GM19023 (cell line): ENCODE data around the gene PYY.
"Not testable (repeated sequence)": the region's sequence is repeated elsewhere in the genome, so short reads cannot be mapped to it uniquely, and the experiment has no call there.

Experiments
- ATAC-seq: cut with Tn5 transposase; IDR thresholded peaks from one replicate; pipeline ENCODE4 v1.9.1; 2021; ENCODE audit warnings: mild to moderate bottlenecking, moderate library complexity; ENCODE audit not compliant: unreplicated experiment

PYY gene

DNA sequence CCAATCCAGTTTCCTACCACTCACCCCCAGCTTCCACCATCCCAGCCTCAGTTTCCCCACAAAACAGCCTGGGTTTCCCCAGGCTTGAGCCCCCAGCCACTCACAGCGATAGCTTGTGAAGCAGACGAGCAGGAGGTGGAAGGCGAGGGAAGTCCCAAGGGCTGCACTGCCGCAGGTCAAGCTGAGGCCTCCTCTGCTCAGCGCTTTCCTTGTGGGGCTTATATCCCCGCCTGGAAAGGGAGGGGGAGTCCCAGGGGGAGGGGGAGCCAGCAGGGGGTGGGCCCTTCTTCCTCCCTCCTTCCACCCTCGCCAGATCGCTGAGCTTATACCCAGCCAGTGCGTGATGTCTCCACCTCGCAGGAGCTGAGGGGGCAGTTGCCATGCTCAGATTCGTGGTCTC lies at the start of gene PYY:
Gene PYY, minus strand, starts transcription at position 195 of the 400 bp plus-strand sequence. CDS start 457 bp downstream, outside the sequence.
- no peak for ATAC-seq

DNA sequence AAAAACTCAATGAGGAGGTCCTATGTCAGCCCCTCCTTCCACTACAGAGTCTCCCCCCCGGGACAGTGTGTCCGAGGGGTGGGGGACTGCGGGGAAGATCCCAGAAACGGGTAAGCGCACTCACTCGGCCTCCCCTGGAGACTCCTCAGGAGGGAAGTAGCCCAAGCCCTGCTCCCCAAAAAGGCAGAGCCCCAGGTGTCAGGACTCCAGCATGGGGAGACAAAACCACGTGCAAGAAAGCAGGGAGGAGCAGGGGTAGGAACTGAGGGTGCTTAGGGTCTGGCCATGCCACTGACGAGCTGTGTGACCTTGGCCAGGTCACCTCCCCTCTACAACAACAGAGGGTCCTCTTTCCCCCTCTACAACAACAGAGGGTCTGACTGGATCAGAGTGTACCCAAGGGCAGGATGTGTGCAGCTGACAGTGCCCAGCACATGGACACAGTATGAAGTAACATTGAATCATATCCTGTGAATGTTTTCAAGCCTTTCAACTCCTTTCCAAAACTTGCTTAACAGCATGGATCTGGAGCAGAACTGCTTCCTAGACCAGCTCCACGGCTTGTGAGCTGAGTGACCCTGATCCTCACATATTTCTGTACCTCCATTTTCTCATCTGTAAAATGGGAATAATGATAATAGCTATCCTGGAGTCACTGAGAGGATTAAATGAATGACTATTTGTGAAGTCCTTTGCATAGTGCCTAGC lies 48.6 kb upstream of the PYY start:
- no peak for ATAC-seq

DNA sequence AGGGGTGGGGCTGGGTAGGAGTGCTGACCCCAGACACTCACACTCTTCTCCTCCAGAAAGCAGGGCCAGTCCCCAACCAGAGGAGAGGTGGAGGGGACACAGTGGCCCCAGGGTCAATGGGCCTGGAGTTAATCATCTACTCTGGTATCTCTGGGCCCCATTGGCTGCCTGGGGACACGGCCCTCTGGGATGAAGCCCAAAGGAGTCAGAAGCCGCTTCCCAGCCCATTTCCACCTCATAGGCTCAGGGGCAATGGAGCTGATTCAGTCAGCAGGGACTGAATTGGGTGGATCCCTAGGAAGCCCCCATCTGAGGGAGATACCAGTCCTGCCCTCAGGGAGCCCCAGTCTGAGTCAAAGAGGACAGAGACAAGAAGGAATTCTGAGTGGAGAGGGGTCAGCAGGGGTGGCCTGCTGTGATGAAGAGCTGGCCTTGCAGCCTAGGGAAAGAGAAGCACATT lies 47.8 kb upstream of the PYY start:
- no peak for ATAC-seq

DNA sequence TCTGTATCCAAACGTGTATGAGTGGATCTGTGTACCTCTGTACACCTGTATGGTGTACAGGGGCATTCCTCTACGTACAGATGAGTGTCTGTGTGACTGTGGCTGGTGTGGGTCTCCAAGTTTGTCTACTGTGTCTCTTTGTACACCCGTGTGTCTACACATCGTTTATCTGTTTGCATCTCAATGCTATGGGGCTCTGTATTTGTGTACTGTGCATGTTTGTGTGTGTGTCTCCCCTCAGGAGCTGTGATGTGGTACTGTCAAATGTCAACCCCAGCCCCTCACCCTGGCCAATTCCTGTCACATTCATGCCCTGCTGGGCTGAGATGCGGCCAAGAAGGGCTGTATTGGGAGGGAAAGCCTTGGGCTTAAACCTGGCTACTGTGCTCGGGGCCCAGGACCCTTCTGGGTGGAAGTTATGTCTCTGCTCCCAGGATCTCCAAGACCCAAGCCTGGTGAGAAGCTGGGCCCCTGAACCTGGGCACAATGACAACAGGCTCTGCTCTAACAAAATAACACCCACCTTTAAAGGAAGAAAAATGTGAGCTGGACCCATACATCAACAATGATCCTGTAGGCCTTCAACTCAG lies 47.2 kb upstream of the PYY start:
- no peak for ATAC-seq

DNA sequence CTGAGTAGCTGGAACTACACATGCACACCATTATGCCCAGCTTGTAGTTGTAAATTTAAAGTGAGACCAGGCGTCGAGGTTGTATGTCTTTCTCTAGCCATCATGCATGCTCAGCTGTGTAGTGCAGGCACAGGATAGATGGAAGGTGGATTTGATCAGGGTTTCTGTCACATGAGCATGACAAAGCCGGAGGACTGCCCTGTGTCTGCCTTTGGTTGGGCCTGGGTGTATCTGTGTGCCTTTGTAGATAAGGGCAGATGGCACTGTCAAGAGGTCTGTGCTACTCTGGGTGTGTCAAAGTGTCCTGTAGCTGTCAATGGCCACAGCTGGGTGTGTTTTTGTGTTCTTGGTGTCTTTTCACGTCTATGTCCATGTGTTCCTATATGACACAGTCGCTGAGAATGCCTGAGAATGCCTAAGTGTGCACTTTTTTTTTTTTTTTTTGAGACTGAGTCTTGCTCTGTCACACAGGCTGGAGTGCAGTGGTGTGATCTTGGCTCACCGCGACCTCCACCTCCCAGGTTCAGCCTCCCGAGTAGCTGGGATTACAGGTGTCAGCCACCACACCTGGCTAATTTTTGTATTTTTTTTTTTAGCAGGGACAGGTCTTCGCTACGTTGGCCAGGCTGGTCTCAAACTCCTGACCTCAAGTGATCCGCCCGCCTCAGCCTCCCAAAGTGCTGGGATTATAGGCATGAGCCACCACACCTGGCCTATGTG lies 46.6 kb upstream of the PYY start:
- ATAC-seq = no peak

DNA sequence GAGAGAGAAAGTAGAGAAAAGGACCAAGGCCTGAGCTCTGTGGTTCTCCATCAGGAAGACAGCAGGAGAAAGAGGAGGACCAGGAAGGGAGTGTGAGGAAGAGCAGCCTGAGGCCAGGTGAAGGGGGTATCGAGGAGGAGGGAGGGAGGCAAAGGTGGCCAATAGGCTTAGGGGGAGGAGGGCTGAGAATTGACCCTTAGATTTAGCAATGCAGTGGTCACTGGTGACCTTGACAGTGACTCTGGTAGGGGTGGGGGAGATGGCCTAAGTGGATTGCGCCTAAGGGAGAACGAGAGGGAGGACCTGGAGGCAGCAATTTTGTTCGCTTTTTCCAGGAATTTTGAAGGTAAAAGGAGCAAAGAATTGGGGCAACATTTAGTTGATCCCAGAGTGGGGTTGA lies 45.3 kb upstream of the PYY start:
- no peak for ATAC-seq

DNA sequence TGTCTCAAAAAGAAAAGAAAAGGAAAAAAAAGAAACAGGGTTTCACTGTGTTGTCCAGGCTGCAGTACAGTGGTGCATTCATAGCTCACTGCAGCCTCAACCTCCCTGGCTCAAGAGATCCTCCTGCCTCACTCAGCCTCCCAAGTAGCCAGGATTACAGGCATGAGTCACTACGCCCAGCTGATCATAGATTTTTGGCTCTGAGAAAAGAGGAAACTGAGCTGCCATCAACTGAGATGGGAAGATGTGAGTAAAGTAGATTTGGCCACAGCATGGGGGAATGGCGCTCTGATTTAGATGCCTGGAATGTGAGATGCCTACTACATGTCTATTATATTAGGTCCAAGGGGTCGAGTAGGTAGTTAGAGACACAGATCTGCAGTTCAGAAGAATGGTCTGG lies 44.8 kb upstream of the PYY start:
- ATAC-seq = no peak

DNA sequence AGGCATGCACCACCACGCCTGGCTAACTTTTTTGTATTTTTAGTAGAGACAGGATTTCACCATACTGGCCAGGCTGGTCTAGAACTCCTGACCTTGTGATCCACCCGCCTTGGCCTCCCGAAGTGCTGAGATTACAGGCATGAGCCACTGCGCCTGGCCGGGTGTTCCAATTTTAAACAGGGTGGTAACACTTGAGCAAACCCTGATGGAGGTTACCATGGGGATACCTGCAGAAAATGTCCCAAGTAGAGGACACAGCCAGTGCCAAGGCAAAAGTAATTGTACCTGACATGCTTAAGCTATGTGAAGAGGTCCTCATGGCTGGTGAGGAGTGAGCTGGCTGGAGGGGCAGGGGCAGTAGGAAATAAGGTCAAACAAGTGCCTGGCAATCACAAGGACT lies 43.4 kb upstream of the PYY start:
- ATAC-seq = not testable (repeated sequence)

DNA sequence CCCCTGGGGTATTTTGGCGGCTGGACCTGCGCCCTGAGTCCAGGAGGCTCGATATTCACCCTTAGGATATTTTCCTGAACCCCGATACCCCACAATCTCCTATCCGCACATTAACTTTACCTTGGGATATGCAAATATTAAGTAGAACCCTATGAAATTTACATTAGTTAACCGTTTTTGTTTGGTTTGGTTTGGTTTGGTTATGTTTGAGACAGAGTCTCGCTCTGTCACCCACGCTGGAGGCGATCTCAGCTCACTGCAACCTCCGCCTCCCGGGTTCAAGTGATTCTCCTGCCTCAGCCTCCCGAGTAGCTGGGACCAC lies 41.4 kb upstream of the PYY start:
- ATAC-seq = no peak

DNA sequence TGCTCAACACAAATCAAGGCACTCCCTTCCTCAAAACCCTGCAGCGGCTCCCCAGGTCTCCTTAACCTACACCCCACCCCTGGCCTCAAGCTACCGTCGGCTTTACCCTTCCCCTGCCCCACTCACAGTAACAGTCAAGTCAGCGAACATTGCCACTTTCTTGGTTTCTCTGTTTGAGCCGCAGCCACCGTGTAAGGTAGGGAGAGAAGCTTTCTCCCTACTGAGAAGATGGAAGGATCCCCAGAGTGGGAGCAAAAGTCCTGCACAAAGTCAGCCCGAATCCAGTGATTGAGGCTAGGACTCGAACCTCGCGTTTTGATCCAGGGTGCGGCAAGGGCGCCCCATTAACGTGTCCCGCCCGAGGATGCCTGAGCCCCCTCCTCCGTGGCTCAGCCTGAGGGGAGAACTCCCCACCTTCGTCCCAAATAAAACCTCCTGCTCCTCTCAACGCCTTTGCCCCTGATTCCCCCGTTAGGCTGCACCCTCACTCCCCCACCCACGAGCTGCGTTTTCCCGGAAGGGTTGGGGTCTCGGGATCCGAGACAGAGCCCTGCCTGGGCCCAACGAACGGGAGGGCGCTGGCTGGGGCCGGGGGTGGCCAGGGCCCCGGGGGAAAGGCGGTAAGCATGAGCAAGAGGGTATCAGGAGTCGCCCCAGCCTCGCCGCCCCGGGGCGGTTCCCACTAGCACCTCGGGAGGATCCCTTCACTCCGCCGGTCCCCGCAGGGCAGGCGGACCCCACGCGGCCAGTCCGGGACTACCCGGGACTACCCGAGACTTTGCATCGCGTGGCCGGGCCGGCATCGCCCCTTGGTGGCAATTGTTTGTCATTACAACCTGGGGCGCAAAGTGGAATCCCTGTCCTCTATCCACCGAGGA lies 40.8 kb upstream of the PYY start:
- no peak for ATAC-seq

DNA sequence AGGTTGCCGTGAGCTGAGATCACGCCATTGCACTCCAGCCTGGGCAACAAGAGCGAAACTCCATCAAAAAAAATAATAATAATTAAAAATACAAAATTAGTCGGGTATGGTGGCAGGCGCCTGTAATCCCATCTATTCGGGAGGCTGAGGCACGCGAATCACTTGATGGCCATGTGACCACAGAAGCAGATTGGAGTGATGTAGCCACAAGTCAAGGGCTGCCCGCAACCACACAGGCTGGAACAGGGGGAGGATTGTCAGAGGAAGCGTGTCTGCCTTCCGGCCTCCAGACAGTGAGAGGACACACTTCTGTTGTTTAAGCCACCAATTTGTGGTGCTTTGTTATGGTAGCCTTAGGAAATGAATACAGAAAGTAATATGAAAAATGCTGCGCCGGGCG lies 38.9 kb upstream of the PYY start:
- no peak for ATAC-seq

DNA sequence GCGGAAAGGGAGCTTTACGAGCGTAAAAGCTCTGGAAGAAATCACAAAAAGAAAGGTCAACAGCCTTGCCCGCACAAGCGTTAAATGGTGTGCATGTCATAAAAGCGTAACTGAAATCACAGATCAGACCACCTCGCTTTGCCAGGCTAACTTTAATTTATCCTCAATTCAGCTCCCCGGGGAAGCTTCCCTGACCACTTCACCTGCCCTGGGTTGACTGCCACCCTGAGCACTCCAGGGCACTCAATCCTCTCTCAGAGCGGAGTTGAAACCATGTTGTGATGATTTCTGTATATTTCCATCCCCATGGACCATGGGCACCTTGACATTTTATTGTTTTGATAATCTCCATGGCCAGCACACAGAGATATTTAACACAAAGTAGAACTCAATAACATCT lies 34.6 kb upstream of the PYY start:
- no peak for ATAC-seq

DNA sequence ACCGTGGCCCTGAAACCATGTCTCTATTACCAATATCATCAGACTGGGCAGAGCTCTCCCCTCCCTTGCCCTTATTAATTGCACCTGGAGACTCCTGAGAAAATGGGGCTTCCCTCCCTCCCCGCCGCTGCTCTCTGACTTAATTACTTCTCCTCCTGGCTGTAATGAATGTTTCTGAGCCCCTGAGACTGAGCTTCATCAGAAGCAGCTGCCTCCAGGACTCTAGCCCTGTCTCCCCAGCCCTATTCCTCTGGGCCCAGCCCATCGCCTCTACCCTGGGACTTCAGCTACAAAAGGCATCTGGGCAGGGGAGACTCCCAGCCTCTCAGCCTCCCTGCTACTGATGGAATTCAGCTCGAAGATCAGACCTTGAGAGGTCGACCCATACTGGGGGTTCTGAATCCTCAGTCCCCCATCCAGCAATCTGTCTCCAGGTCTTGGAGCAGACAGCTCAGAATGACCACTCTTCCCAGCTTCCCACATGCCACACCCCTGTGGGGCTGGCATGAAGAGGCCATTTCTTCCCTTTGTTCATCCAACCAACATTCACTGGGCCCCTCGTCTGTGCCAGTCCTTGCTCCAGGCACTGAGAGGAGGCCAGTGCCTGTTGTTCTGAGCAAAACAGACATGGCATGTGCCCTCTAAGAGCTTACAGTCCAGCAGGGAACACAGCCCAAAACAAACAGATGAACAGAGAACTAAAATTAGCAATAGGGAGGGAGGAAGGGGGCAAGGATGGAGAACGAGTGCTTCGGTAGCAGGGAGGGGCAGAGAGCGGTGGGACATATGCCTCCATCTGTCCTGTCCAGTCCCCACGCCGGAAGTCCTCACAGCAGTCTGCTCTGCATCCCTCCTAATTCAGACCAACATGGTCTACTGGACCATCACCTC lies 33.6 kb upstream of the PYY start:
- ATAC-seq = no peak

DNA sequence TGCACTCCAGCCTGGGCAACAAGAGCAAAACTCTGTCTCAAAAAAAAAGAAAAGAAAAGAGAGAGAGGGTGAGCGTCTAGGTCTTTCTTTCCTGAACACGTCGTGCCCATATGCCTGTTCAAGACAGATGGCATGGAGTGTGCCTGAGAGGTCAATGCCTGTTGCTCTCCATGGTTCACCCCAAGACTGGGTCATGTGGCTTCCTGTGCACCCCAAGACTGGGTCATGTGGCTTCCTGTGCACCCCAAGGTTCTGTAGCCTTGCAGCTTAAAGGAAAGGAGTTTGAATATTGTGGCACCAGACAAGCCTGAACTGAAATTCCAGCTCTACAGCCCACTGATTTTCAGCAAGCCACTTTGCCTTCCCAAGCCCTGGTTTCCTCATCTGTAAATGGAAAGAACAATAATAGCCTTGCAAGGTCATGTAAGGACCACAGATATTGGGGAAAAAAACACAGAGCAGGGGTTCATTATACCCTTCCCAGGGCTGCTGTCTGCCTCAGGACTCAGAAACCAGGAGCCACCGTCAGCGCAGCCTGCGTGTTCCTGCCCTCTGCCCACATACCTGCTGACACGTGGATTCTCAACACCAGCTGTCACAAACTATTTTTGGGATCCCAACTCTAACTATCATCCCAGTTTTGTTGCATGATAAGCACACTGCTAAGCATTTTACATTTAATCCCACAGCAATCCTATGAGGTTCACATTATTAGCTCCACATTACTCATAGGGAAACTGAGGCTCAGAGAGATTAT lies 32.7 kb upstream of the PYY start:
- no peak for ATAC-seq

DNA sequence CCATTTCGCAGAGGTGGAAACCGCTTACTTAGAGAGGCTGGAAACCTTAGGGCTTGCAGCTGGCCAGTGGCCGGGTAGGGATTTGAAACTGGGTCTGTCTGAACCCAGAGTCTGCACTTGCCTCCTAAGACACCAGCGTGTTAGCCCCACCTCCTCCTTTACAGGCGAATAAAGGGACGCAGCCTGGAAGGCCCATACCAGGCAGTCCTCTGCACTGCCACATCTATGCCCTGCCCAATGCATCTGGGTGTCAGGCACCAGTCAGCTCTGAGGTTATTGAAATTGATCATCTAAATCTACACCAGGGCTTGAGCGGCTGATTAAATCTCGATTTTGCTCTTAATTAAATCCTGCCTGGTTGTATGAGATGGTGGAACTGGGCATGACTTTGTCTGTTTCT lies 30.8 kb upstream of the PYY start:
- no peak for ATAC-seq

DNA sequence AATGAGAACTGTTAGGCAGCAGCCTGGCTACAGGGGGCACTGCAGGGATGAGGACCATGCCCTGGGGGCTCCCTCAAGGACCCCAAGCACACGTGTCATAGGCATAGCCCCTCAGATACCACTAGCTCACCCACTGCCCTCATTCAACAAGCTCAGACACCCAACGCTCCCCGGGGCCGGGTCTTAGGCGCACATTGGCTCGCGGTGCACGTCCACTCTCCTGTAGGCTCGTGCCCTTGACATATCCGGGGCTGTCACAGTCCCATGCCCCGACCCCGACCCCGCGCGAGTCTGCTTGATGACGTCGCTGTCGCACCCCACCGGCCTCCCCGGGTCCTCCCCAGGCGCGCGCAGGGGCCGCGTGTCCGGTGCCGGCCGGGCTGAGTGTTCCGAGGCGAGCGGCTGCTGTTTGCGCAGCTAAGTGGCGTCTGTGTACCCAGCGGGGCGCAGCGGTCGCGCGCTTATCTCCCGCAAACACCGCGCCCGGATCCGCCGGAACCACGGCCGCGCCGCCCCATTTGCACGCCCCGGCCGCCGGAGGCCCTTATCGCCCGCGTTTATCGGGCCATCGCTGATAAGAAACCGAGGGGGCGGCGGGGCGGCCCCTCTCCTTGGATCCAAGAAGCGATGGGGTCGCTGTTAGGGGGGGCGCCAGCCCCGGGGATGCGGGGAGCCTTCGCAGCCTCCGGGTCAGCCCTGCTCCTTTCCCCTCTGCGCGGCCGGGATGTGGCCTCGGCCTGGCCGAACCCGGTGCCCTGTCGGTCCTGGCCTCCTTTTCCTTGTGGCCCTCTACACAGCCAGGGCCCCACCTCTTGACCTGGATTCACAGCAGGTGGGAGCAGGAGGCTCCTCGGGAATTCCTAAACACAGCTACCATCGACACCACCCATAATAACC lies 30.0 kb upstream of the PYY start:
- no peak for ATAC-seq

DNA sequence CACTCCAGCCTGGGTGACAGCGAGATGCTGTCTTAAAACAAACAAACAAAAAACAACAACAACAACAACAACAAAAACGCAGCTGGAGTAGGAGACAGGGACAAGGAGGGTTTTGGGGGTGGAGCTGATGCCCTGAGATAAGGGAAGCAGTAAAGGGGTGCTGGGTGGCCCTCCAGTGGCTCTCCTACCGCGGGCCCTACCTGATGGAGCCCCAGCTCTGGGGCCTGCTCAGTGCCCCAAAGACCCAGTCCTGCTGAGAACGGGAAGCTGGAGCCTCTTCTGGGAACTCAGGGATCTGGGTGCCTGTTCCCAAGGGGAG lies 29.4 kb upstream of the PYY start:
- no peak for ATAC-seq

DNA sequence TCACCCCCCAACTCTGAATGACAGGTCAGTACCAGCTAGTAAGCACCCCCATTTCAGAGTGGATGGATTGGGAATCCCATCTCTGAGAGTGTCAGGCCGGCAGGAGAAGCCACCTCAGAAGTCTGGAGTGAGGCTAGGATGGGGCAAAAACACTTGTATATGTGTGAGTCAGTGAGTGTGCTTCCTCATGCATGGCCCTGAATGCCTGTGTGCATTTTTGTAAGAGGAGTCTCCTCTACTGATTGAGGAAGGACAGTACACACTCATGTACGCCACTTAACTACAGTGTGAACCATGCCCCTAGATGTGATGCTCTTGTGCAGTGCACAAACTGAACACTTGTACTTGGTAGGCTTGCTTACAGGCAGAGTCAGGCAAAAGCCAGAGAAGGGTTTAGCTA lies 28.4 kb upstream of the PYY start:
- no peak for ATAC-seq

DNA sequence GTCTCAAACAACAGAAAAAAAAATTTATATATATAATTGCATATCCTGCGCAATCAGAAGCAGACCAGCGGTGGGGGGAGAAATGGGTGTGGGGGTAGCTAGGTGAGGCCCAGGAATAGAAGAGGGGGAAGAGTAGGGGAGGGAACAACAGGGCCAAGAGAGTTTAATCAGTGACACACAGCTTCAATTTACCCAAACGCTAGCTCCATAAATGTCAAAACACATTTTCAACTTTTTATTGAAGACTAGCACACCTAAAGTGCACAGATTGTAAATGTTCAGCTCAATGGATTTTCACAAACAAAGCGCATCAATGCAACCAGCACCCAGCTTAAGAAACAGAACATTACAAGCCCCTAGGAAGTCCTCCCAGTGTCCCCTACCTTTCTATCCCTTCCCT lies 25.9 kb upstream of the PYY start:
- ATAC-seq = no peak
